HG03039 (cell line): Measurements from ENCODE around the gene SV2B.
A peak's percentile ranks its signal among the peaks of the same experiment; 100 is the strongest.

Experiments used
- ATAC-seq: cut with Tn5 transposase; IDR thresholded peaks from one replicate; pipeline ENCODE4 v1.9.1; 2021; ENCODE audit warnings: mild to moderate bottlenecking, moderate library complexity; ENCODE audit not compliant: unreplicated experiment

The SV2B gene

DNA sequence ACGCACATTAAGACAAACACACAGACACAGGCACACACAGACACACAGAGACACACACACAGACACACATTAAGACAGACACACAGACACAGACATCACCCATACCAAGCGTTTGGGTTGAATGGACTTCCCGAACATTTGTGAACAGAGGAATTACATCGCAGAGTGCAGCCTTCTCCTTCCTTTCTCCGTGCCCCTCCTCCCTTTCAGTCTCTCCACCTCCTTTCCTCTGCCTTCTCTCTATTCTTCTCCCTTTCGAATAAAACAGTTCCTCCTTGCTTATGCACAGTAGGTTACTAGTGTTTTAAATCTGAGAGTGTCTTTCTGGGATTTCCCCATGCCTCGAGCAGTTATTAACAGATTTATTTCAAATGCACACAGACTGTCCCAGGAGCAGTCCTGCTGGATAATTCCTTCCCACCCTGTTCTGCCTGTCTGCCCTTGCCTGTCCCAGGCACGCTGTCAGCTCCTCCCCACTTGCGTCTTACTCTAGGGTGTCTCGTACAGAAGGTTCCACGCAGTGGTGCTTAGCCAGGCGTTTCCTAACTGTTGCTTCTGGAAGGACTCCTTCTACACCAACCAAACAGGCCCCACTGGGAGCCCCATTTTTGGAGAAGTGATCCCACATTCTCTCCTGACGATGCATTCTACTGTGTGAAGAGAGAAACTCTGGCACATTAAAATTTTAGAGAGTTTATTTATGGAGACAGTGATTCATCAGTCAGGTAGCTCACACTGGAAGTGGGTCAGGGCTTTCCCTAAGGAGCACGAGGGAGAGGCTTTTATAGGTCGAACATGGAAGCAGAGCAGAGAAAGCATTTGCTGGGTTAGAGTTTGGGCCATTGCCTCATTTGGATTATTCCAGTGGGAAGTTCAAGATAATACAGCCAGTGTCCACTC lies 163.8 kb downstream of the SV2B start:
- no peak for ATAC-seq

DNA sequence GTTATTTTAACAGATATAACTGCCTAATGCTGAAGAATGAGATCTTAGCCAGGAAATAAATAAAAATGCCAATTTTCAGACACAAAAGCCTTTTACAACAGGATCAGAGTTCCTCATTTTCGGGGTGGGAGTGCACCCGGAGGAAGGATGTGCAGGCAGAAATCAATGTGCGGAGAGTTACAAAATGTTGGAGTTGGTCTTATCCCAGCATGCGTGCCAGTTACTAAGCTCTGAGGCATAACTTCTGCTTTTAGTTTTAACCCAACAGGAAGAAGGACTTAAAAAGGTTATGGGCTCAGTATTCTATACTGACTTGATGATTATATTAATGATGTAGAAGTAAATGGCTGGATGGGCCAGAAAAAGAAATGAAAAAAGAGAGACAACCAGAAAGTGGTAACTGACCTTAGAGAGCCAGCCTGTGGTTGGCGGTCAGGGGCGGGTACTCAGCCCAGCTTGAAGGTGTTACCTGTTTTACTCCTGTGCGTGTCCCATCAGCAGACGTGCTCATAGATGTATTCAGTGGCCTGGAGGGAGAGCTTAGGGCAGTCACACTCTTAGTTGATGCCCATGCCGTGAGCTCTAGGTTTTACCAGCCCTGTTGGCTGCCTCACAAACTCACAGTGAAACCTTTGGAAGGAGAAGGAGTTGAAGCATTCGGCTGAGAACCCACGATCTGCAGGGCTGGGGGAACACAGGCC lies 164.7 kb downstream of the SV2B start:
- no peak for ATAC-seq

DNA sequence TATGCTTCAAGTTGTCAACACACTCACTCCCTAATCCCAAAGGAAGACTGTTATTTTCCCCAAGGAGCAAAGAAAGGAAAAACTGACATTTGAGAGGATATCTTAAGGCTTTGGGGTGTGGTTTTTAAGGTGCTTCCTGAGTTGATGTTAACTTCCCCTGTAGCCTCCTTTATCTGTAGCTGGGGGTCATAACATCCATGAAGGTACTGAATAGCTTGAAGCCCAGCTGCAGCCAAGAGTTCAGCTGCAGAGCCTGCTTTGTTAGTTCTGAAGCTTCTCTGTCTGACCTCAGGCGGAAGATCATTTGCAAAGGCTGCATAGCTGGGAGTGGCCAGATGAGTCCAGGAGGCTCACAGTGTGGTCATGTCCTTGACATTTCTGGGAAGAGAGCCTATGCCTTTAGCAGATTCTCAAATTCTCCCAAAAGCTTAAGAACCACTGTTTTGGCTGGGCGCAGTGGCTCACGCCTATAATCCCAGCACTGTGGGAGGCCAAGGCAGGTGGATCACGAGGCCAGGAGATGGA lies 165.4 kb downstream of the SV2B start:
- ATAC-seq: no peak

DNA sequence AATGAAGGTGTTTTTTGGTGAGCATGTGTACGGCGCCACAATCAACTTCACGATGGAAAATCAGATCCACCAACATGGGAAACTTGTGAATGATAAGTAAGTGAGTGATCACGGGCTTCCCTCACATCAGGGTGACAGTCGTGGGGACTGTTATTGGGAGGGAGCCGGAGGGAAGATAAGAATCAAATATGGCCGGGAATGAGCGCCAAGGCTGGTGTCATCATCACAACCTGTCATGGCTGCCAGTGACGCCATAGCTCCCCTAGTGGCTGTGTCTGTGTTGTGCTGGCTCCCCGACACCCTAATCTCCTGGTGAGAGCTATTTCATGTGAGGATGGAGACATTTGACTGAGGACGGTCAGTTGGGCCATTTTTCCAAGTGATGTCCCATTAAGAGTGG lies 168.5 kb downstream of the SV2B start:
- no peak for ATAC-seq

DNA sequence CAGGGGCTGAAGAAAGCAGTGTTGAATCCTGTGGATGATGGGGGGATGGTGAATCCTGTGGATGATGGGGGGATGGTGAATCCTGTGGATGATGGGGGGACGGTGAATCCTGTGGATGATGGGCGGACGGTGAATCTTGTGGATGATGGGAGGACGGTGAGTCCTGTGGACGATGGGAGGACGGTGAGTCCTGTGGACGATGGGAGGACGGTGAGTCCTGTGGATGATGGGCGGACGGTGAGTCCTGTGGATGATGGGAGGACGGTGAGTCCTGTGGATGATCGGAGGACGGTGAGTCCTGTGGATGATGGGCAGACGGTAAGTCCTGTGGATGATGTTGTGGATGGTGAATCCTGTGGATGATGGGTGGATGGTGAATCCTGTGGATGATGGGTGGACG lies 170.7 kb downstream of the SV2B start:
- ATAC-seq: no peak

DNA sequence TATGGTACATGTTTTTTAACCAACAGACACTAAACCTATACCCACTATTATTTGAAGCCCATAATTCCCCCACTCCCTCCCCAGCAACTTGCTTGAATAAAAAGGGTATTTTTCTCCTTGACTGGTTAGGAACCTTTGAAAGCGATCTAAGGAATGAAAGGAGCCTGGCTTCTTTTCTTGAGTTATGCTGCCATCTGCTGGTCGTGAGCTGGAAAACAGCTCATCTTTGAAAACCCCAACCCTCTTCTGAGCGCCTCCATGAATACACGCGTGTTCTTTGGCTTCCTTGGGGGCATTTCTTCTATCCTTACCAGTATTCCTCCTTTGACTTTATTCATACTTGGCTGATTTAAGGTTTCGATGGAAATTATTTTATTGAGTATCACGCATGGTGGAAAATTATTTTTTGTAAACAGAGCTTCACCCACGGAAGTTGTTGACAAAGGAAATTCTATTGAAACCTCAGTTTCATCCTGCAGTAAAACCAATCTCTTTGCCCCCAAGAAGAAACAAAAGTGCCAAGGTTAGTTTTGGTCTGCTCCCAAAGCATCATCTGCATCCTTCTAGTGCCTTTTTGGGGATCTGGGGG lies 171.6 kb downstream of the SV2B start:
- ATAC-seq: no peak

DNA sequence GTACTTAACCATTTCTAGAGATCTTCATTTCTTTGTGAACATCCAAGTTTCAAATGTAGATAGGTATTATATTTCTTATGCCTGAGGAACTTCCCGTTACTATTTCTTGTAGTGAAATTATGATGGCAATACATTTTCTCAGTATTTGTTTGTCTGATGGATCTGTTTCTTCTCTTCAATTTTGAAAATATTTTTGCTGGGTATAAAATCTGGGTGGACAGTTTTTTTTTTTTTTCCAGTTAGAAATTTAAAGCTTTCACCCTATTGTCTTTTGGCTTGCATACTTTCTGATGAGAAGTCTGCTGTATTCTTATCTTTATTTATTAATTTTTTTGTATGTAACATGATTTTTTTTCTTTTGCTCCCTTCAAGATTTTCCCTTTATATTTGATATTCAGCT lies 175.8 kb downstream of the SV2B start:
- no peak for ATAC-seq

DNA sequence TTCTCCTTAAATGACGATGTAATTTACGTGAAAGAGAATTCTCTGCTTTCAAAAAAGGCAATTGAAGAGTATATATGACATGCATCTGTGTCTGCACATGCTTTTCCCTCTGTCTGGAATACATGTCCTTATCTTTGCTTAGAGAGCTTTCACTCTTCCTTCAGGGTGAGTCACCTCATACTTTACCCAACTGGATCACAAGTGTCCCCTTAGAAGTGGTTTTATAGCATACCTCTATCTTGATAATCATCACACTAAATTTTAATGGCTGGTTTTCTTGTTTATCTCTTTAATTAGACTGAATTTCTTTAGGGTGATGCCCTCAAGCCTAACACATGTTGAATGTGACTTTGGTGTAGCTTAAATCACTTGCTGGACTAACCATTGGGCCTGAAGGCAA lies 178.9 kb downstream of the SV2B start:
- no peak for ATAC-seq

DNA sequence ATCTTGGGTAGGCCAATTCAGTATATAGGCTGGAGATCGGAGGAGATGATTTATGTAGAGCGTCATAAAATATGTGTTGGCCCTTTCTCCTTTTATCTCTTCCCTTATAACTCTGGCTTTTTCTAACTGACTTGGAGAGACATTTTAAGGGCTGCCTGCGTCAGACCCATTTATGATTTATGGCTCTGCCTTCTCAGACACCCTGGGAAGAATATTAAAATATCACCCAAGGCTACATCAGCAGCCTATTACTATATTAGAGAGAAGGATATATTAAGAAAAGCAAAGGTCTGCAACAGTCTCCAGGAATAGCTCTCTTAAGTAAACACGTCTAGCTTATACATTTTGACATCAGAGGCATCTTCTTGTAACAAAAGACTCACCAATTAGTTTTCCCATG lies 179.4 kb downstream of the SV2B start:
- ATAC-seq: no peak

DNA sequence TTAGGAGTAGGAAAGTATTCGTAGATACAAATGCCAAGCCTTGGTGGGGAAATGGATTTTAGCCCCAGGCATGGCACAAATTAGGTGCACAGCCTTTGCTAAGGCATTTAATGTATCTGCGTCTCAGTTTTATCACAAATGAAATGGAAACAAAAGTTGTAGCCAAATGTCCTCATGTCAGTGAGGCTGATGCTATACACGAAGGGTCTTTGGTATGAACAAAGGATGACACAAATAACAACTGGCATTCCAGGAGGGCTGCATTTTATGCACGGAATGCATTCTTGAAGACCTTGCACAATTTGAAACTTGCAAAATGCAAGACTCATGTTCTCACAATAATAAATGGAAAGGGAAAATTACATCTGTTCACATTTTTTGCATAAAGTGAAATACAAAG lies 181.9 kb downstream of the SV2B start:
- ATAC-seq: no peak

DNA sequence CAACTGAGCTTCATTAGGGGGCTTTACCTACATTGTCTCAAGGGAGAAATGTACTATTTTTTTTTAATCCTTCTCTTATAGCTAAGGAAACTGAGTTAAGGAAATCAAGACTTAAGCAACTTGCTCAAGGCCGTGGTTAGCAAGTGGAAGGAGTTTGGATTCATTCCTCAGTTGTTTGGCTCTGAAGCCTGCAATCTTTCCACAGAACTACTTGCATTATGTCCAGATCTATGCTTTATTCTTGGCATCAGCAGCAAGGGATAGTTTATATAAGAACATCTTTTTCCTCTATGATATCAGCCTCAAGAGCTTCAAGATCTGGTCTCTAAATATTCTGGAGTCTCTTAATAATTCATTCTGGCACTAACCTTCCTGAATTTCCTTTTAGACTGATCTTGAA lies 182.4 kb downstream of the SV2B start:
- no peak for ATAC-seq

DNA sequence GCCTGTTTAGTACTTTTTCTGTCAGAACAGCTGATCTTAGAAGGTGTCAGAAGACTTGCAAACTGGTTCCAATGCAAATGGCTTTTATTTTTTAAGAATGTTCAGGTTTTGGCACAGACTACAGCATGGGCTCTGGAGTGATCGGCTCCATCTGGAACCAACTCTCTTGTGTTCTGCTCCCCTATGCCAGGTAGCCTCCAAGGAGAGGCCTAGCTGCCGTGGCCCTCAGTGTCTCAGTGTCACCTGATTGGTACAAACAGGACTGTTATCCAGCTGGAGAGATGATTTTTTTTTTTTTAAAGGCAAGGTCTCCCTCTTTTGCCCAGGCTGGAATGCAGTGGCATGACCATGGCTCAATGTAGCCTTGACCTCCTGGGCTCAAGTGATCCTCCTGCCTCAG lies 183.1 kb downstream of the SV2B start:
- no peak for ATAC-seq

DNA sequence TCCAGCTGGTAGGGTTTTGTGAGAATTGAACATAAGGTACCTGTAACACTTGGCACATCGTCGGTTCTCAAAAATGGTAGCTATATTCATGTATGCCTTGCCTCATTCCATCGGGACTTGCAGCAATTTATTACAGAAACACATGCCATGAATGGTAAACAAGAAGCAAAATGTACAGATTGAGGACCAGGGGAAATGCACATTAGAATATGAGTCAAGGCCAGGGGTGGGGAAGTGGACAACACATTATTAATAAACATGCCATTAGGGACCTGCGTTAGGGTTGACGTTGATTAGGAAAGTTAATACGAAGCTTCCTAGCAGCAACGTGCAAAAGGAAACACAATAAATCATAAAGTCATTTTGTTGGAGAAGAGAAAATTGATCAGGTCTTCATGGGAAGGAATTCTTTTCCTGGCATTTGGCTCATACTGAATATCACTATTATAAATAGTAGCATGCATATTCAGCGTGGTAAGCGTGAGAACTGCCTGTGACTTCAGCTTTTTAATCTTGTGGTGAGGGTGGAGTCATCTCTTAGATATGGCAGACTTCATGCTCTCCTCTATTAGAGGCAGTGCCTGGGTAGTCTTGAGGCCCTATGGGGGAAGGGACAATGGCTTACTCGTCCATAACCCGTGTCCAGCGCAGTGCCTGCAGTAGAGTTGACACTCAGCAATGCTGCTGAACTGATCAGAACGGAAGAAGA lies 184.9 kb downstream of the SV2B start:
- ATAC-seq: no peak

DNA sequence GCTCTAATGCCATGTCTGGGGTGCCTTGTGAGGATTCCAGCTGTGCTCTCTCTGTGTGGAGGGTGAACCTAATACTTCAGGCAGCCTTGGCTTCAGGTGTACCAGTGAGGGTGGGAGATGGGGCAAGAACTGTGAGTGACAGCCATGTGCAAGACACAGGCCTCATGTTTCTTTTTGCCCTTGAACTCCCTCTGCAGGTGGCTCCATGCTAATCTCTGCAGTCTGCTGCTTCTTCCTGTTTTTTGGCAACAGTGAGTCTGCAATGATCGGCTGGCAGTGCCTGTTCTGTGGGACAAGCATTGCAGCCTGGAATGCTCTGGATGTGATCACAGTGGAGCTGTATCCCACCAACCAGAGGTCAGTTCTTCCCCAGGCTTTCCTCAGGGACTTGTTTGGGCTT lies 189.3 kb downstream of the SV2B start:
- no peak for ATAC-seq

DNA sequence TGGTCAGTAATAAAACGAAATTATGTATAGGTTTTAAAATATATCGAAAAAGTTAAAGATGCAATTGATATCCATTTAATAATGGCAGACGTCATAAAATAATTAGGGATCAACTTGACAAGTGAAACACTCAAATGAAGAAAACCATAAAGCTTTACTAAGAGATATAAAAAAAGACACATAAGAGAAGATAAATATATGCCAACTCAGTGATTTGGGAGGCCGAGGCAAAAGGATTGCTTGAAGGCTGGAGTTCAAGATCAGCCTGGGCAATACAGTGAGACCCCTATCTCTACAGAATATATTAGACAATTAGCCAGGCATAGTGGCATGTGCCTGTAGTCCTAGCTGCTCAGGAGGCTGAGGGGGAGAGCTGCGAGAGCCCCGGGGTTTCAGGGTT lies 190.5 kb downstream of the SV2B start:
- no peak for ATAC-seq

DNA sequence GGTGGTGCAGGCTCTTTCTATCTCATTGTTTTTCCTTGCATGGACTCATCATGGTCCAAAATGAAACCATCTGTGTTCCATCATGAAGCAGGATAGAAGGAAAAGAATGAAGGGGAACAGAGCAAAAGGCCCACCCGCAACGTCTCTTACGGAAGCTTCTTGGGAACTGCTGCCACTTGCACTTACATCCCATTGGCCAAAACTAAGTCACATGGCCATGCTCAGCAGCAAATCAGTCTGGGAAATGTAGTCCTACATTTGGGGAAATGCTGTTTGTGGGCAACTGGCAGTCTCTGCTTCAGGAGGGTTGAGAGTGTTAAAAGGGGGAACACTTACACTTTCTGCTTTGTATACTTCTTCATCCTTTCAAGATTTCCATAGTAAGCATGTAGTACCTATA lies 191.6 kb downstream of the SV2B start:
- no peak for ATAC-seq

DNA sequence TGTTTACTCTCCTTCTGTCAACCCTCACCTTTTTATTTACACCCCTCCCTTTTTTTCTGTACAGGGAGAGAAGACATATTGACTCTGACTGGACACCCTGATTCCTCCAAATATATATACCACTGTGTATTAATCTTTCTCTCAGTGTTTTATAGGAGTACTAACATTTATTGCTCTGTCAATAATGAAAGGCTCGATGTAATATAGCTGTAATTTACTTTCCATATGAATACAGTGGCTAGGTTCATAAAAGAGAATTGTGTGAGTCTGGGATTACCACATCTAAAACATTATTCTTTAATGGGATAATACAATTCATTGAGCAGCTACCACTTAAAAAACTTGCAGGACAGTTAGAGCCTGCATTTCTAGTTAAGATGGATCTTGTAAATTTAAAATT lies 194.3 kb downstream of the SV2B start:
- ATAC-seq: no peak

DNA sequence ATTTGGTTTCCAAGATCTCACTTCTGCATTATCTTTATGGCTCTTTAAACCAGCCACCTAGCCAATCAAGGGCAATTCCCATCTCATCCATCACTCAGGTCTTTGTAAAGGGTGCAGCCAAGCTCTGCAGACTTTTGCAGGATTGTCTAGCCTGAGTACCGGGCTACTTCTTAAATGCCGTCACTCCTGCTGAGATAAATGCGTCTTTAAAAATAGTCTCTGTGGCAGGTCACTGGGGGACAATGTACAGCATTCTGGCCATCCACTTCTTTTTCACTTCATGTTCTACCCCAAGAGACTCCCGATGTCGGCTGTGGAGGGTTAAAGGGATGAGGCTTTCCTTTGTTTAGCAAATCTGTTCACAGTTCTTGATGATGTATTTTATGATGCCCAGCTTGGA lies 194.7 kb downstream of the SV2B start:
- ATAC-seq: no peak

DNA sequence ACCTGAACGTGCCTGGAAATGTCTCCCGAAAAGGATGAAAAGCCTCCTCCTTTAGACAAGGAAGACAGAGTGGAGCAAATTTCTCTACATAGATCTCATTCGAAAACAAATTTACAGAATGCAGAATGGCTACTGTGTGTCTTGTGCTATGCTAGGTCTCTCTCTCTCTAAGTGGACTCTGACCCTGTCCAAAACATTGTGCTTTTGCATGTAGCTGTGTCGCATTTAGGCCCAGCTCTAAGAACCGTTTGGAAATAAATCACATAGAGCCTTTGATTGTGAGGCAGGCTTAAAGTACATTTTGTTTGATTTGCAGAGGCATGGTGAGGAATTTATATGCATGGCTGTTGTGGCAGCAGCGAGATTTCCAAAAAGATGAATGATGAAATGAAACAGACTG lies 198.0 kb downstream of the SV2B start:
- ATAC-seq: no peak

DNA sequence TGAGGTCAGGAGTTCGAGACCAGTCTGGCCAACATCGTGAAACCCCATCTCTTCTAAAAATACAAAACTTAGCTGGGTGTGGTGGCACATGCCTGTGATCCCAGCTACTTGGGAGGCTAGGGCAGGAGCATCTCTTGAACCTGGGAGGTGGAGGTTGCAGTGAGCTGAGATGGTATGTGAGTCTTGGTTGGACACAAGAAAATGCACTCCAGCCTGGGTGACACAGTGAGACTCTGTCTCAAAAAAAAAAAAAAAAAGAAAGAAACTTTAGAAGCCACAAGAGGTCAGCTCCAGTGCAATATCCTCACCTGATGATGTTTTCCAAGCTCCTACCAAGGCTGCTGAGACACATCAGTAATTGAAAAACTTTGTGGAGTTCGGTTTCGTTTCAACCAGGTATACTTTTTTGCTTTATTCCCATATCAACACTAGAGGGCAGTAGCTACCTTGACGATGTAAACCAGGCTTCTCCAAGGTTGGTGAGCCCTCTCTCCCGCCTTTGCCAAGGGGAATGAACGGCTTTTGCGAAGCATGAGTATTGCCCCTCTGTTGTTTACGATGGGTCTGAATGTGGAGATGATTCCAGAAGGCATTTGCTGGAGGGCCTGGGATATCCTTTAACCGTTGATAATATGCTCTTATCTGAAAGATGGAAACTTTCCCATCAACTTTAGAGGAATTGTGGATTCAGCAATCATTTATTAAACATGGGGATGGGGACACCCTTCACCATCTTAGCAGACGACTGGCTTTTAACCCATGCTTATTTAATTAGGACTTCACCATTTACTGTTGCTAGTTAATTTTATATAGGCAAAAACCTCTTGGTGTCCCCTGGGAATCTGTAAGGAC lies 202.8 kb downstream of the SV2B start:
- ATAC-seq: peak; percentile 56
